Left hindlimb (tissue), 1 donor: Measurements from ENCODE around the gene CBX3.
"Not testable (repeated sequence)": the region's sequence is repeated elsewhere in the genome, so short reads cannot be mapped to it uniquely, and the experiment has no call there.

Source experiments
- DNase-seq: peaks from one replicate; pipeline ENCODE4 v3.0.0-alpha.2; 2018

CBX3 gene

GRCh38 chr7:26201247-26202018, at the start of gene CBX3:
Gene CBX3 (plus strand): TSS chr7:26201745. CDS start chr7:26202999, 1,254 bp downstream.
- peak; percentile 89 for DNase-seq

GRCh38 chr7:26151953-26152781, 49.4 kb upstream of the CBX3 start, which contains the start of gene NFE2L3:
Gene NFE2L3 (plus strand): TSS chr7:26152198. CDS start chr7:26152499, 301 bp downstream.
- peak; percentile 56 for DNase-seq

GRCh38 chr7:26152782-26153240, 48.7 kb upstream of the CBX3 start:
- not testable (repeated sequence) for DNase-seq

GRCh38 chr7:26153241-26153822, 48.2 kb upstream of the CBX3 start:
- DNase-seq: no peak

GRCh38 chr7:26153823-26154783, 47.4 kb upstream of the CBX3 start:
- DNase-seq: no peak

GRCh38 chr7:26155531-26156375, 45.8 kb upstream of the CBX3 start:
- DNase-seq: no peak

- no peak for DNase-seq
Measured at GRCh38 chr7:26156451-26157420, 44.8 kb upstream of the CBX3 start.

- no peak for DNase-seq
Measured at GRCh38 chr7:26157520-26158105, 43.9 kb upstream of the CBX3 start.

- no peak for DNase-seq
Measured at GRCh38 chr7:26159243-26159642, 42.3 kb upstream of the CBX3 start.

GRCh38 chr7:26160896-26161295, 40.6 kb upstream of the CBX3 start:
- DNase-seq: no peak

- no peak for DNase-seq
Measured at GRCh38 chr7:26162431-26162830, 39.1 kb upstream of the CBX3 start.

- DNase-seq: not testable (repeated sequence)
Measured at GRCh38 chr7:26163804-26164203, 37.7 kb upstream of the CBX3 start.

- DNase-seq: no peak
Measured at GRCh38 chr7:26165950-26166683, 35.4 kb upstream of the CBX3 start.

GRCh38 chr7:26166684-26167266, 34.8 kb upstream of the CBX3 start:
- no peak for DNase-seq

- DNase-seq: no peak
Measured at GRCh38 chr7:26167303-26167934, 34.1 kb upstream of the CBX3 start.

- DNase-seq: no peak
Measured at GRCh38 chr7:26168458-26169023, 33.0 kb upstream of the CBX3 start.

- no peak for DNase-seq
Measured at GRCh38 chr7:26169271-26169670, 32.3 kb upstream of the CBX3 start.

GRCh38 chr7:26170663-26171062, 30.9 kb upstream of the CBX3 start:
- no peak for DNase-seq
